ENCODE data around the gene GTPBP3.
"Not testable (repeated sequence)": the region's sequence is repeated elsewhere in the genome, so short reads cannot be mapped to it uniquely, and the experiment has no call there.

Gene GTPBP3

GRCh38 chr19:17347361-17347760, 10.0 kb downstream of the GTPBP3 start:
- DNase-seq: peak in 1 of 2 experiments; percentile 23

GRCh38 chr19:17347877-17348276, 10.5 kb downstream of the GTPBP3 start:
- DNase-seq: no peak

GRCh38 chr19:17348700-17349099, 11.3 kb downstream of the GTPBP3 start:
- DNase-seq: no peak

GRCh38 chr19:17351815-17352435, 14.6 kb downstream of the GTPBP3 start:
- DNase-seq: no peak

- DNase-seq: no peak
Measured at GRCh38 chr19:17352608-17353280, 15.4 kb downstream of the GTPBP3 start.

GRCh38 chr19:17353386-17353785, 16.0 kb downstream of the GTPBP3 start:
- DNase-seq: no peak

- no peak for DNase-seq
Measured at GRCh38 chr19:17357078-17357666, 19.8 kb downstream of the GTPBP3 start.

- DNase-seq: no peak
Measured at GRCh38 chr19:17357724-17358123, 20.4 kb downstream of the GTPBP3 start.

- no peak for DNase-seq
Measured at GRCh38 chr19:17358395-17358794, 21.0 kb downstream of the GTPBP3 start.

GRCh38 chr19:17359905-17360800, 22.8 kb downstream of the GTPBP3 start:
- DNase-seq: no peak

- DNase-seq: not testable (repeated sequence)
Measured at GRCh38 chr19:17363852-17364605, 26.7 kb downstream of the GTPBP3 start.

- no peak for DNase-seq
Measured at GRCh38 chr19:17365361-17365760, 28.0 kb downstream of the GTPBP3 start.

- DNase-seq: peak; percentile 83 to 87
Measured at GRCh38 chr19:17370026-17370587, 32.8 kb downstream of the GTPBP3 start.

- DNase-seq: peak; percentile 24 to 26
Measured at GRCh38 chr19:17376935-17377600, 39.7 kb downstream of the GTPBP3 start, which contains the start of gene PLVAP. PLVAP (minus strand) TSS chr19:17377342; CDS start chr19:17377288, 54 bp downstream.

GRCh38 chr19:17378271-17378670, 40.9 kb downstream of the GTPBP3 start:
- DNase-seq: no peak

GRCh38 chr19:17379221-17379631, 41.9 kb downstream of the GTPBP3 start:
- DNase-seq: no peak

- no peak for DNase-seq
Measured at GRCh38 chr19:17380426-17381138, 43.2 kb downstream of the GTPBP3 start.

- DNase-seq: peak; percentile 57 to 63
Measured at GRCh38 chr19:17385878-17386611, 48.7 kb downstream of the GTPBP3 start.

GRCh38 chr19:17389288-17389687, 51.9 kb downstream of the GTPBP3 start:
- DNase-seq: no peak
